Measurements from ENCODE around the gene RANBP9. TPM values are rescaled to one million over a fixed set of nuclear protein-coding genes. Genes with fewer than 3 reads are reported as not detected.
A peak's percentile ranks its signal among the peaks of the same experiment; 100 is the strongest.

Gene RANBP9
- total RNA-seq, 2 experiments from 2014 or later, result 53.3 to 56.2 TPM

DNA sequence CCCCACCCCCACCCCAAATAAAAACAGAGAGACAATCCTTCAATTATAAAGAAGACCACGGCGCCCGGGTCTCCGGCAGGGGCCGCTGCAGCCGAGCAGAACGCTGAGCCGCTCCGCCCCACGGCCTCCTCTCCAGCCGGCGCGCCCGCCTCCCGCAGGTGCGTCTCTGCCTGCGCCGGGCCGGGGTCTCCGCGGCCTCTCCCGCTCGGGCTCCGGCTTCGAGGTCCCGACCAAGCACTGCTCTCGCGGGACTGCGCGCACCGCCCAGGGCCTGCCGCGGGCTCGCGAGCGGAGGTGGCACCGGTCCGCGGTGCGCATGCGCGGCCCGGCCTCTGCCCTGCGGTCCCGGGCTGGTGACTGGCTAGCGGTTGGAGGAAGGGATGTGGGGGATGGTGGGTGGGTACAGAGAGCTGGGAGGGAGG is 137.5 kb downstream of the RANBP9 start:
- intact Hi-C loops (cut with micrococcal nuclease), result loop anchor here (10.0 kb wide), 2 partner anchors 89 to 149 kb away; partner anchors contain the start of gene GFOD1

DNA sequence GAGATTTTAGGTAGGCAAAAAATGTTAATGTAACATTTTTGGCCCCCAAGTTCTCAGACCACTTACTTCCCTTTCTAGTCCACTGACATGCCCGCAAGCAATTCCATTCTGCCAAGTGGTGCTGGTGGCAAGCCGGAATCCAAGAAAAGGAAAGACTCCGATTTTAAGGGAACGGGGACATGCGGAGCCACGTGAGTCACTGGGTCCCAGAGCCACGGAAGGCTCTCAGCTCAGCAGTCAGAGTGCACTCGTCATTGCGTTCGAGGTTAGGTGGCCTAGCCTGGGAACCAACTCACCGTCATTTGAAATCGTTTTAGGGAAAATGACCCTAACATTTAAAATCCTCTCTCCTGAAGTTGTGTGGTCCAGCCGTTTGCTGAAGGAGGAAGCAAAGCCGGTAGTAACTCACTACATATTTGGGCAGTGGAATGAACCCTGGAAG is 137.9 kb downstream of the RANBP9 start:
- peak overlapping the region; percentile 82 for H3K27ac Mint-ChIP-seq
- ChIA-PET POLR2A (interaction anchor here (1.2 to 1.9 kb wide), 6 partner anchors 9 to 243 kb away, joined by 3 to 15 read pairs (median 4); partner anchors contain the start of gene GFOD1), CTCF (interaction anchor here (0.7 to 3.7 kb wide), 14 partner anchors 11 to 240 kb away, joined by 3 to 38 read pairs (median 6); partner anchors contain the start of gene NOL7)
- H3K36me3 Mint-ChIP-seq (ENCODE audit: low read depth), result peaks cover 5% of the 10 kb centered on the region
- no peaks in the 10 kb centered on the region for H3K27me3 Mint-ChIP-seq
- ATAC-seq, result no peak
- TF ChIP-seq, protein P1, sequence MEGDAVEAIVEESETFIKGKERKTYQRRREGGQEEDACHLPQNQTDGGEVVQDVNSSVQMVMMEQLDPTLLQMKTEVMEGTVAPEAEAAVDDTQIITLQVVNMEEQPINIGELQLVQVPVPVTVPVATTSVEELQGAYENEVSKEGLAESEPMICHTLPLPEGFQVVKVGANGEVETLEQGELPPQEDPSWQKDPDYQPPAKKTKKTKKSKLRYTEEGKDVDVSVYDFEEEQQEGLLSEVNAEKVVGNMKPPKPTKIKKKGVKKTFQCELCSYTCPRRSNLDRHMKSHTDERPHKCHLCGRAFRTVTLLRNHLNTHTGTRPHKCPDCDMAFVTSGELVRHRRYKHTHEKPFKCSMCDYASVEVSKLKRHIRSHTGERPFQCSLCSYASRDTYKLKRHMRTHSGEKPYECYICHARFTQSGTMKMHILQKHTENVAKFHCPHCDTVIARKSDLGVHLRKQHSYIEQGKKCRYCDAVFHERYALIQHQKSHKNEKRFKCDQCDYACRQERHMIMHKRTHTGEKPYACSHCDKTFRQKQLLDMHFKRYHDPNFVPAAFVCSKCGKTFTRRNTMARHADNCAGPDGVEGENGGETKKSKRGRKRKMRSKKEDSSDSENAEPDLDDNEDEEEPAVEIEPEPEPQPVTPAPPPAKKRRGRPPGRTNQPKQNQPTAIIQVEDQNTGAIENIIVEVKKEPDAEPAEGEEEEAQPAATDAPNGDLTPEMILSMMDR (IDR thresholded peaks at IDR 0.05), result no peak
- peak overlapping the region; percentile 98 for H3K4me3 Mint-ChIP-seq
- peak; percentile 29 for DNase-seq
- peaks cover 24% of the 10 kb centered on the region for H3K4me1 Mint-ChIP-seq (ENCODE audit: low read depth)
- intact Hi-C loops (cut with micrococcal nuclease), result loop anchor here (10.0 kb wide), 2 partner anchors 89 to 149 kb away; partner anchors contain the start of gene GFOD1
- H3K9me3 Mint-ChIP-seq, result peaks cover 2% of the 10 kb centered on the region

More for the DNA sequence above, 137.5 kb downstream of the RANBP9 start:
- DNase-seq (peak; percentile 94), ATAC-seq (peak; percentile 82)
- Mint-ChIP-seq H3K36me3 (ENCODE audit: low read depth) (peaks cover 5% of the 10 kb centered on the region), H3K4me3 (peak overlapping the region; percentile 98), H3K9me3 (peaks cover 2% of the 10 kb centered on the region), H3K27ac (peak overlapping the region; percentile 99), H3K4me1 (ENCODE audit: low read depth) (peaks cover 24% of the 10 kb centered on the region), H3K27me3 (no peaks in the 10 kb centered on the region)
- POLR2A ChIA-PET, result interaction anchor here (0.6 to 2.4 kb wide), 19 partner anchors 9 to 245 kb away, joined by 3 to 21 read pairs (median 4); partner anchors contain the start of genes GFOD1, NOL7, RANBP9 and TBC1D7
- TF ChIP-seq, protein P1 (IDR thresholded peaks at IDR 0.05), result peak; percentile 52
- CTCF ChIA-PET, result interaction anchor here (0.7 to 3.7 kb wide), 43 partner anchors 8 to 1065 kb away, joined by 3 to 38 read pairs (median 5); partner anchors contain the start of genes NOL7 and TBC1D7

DNA sequence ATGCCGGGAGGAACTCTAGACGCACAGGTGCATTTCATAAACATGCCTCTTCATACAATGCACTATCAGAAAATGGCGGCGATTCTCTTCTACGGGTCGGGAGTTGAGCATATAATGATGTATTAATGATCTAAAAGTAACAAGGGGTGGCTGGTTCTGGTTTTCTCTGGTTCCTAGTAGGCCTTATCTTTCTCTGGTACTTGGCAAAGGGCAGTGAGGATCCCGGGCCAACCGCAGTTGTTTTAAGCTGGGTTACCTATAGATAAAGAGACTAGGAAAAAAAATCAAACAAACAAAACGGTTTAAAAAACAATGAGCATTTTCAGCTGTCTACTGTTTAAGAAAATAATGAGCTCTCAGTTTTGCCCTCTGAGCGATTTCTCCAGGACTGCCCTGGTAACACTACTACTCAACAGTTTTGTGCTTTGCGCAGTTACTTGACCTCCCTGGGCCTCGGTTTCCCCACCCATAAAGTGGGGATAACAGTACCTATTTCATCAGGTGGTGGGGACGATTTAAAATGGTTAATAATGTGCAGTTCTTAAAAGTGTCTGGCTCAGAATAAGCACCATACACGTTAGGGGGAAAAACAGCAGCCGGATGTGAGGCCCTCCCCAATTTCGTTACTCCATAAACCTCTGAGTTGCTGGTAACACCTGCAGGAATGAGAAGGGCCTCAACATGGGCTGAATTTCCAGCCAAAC is 138.5 kb downstream of the RANBP9 start:
- Mint-ChIP-seq H3K4me1 (ENCODE audit: low read depth) (peaks cover 24% of the 10 kb centered on the region), H3K4me3 (peak overlapping the region; percentile 98), H3K9me3 (peaks cover 2% of the 10 kb centered on the region), H3K27me3 (peaks cover 2% of the 10 kb centered on the region), H3K27ac (no peak overlapping the region), H3K36me3 (ENCODE audit: low read depth) (peaks cover 4% of the 10 kb centered on the region)
- CTCF ChIA-PET, result interaction anchor here (0.7 to 3.7 kb wide), 10 partner anchors 11 to 239 kb away, joined by 3 to 38 read pairs (median 4); partner anchors contain the start of gene NOL7
- POLR2A ChIA-PET, result interaction anchor here (1.5 to 1.9 kb wide), 2 partner anchors 9 to 11 kb away, joined by 4 to 5 read pairs; no protein-coding TSS in a partner anchor
- DNase-seq (no peak), ATAC-seq (no peak)
- TF ChIP-seq, protein P1 (IDR thresholded peaks at IDR 0.05), result no peak
- intact Hi-C loops (cut with micrococcal nuclease), result loop anchor here (10.0 kb wide), 2 partner anchors 88 to 148 kb away; partner anchors contain the start of gene GFOD1

DNA sequence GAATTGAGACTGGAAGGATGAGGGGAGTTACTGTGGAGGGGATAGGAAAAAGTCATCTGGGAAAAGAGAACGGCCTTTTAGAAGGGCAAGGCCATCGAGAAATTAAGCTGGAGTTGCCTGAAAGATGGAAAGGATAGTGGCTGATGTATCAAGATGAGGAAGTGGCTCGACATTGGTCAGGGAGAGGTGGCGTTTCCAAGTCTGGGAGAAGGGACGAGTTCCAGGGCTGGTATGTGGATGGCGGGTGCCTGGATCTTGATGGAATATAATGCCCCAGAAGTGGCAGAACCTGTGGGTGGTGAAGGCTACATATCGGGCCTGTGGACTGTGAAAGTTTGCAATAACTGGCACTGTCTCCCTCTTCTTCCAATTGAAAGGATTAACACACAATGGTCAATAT is 139.4 kb downstream of the RANBP9 start:
- DNase-seq (no peak), ATAC-seq (no peak)
- ChIA-PET CTCF (interaction anchor here (0.6 to 3.6 kb wide), 2 partner anchors 11 to 15 kb away, joined by 3 to 38 read pairs; no protein-coding TSS in a partner anchor), POLR2A (interaction anchor here (1.1 to 1.9 kb wide), 4 partner anchors 8 to 46 kb away, joined by 3 to 5 read pairs (median 4); no protein-coding TSS in a partner anchor)
- intact Hi-C loops (cut with micrococcal nuclease), result loop anchor here (10.0 kb wide), 2 partner anchors 87 to 147 kb away; partner anchors contain the start of gene GFOD1
- Mint-ChIP-seq H3K36me3 (ENCODE audit: low read depth) (no peaks in the 10 kb centered on the region), H3K4me1 (ENCODE audit: low read depth) (peaks cover 22% of the 10 kb centered on the region), H3K9me3 (no peaks in the 10 kb centered on the region), H3K27me3 (peaks cover 2% of the 10 kb centered on the region), H3K27ac (no peak overlapping the region), H3K4me3 (no peak overlapping the region)
- TF ChIP-seq, protein P1 (IDR thresholded peaks at IDR 0.05), result no peak

Other genes with a start within 250 kb of the RANBP9 start
- gene GFOD1, start 224.2 kb downstream of the RANBP9 start, total RNA-seq, result 10 to 100 TPM; 12.3 to 12.9 TPM
- 10 to 100 TPM in 1 of 2 experiments, 1 to 10 TPM in 1; 9.4 to 13.5 TPM for gene SIRT5, start 137.2 kb downstream of the RANBP9 start, total RNA-seq
- gene NOL7, start 96.5 kb downstream of the RANBP9 start, total RNA-seq, result 10 to 100 TPM; 95.2 to 95.8 TPM
- 10 to 100 TPM; 34.8 to 38.0 TPM for gene MCUR1, start 102.7 kb upstream of the RANBP9 start, total RNA-seq
- not detected for gene RNF182, start 213.1 kb upstream of the RANBP9 start, total RNA-seq

Measured in activated CD8-positive, alpha-beta T cell treated with anti-CD3 and anti-CD28 coated beads for 36 hours (primary cell).